H1 (cell line): ENCODE measurements around the gene ATP10D.

Source experiments
- EP300 ChIP-seq, 2 experiments: IDR thresholded peaks; 1 replicate in 1 of 2; 2 replicates in 1 of 2; pipeline ENCODE4 v1.6.1; 2011 to 2012; ENCODE audit warnings: low read depth in 2 of 2, low read length in 2 of 2, mild to moderate bottlenecking in 2 of 2, borderline replicate concordance in 1 of 2, inconsistent platforms in 1 of 2, moderate library complexity in 1 of 2
- SRF ChIP-seq: IDR thresholded peaks from 2 replicates; pipeline ENCODE4 v1.6.1; 2011; ENCODE audit warnings: mild to moderate bottlenecking, low read depth, low read length, moderate library complexity
- TF ChIP-seq, protein P1 (sequence below), 3 experiments: IDR thresholded peaks; 1 replicate in 2 of 3; 2 replicates in 1 of 3; pipeline versions ENCODE4 v1.5.1 to v1.6.1; 2011; ENCODE audit warnings: low read length in 3 of 3, mild to moderate bottlenecking in 3 of 3, inconsistent platforms in 2 of 3, low read depth in 1 of 3, moderate library complexity in 1 of 3; ENCODE audit not compliant: insufficient read depth in 1 of 3; ENCODE audit errors: control extremely low read depth in 1 of 3

- TF ChIP-seq SRF (no peak), EP300 (IDR thresholded peaks at IDR 0.05; ENCODE audit: borderline replicate concordance in 1 of 2, low read depth in 2 of 2, low read length in 2 of 2) (no peak)
- TF ChIP-seq, protein P1, sequence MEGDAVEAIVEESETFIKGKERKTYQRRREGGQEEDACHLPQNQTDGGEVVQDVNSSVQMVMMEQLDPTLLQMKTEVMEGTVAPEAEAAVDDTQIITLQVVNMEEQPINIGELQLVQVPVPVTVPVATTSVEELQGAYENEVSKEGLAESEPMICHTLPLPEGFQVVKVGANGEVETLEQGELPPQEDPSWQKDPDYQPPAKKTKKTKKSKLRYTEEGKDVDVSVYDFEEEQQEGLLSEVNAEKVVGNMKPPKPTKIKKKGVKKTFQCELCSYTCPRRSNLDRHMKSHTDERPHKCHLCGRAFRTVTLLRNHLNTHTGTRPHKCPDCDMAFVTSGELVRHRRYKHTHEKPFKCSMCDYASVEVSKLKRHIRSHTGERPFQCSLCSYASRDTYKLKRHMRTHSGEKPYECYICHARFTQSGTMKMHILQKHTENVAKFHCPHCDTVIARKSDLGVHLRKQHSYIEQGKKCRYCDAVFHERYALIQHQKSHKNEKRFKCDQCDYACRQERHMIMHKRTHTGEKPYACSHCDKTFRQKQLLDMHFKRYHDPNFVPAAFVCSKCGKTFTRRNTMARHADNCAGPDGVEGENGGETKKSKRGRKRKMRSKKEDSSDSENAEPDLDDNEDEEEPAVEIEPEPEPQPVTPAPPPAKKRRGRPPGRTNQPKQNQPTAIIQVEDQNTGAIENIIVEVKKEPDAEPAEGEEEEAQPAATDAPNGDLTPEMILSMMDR (IDR thresholded peaks at IDR 0.05; ENCODE audit: control extremely low read depth in 1 of 3, insufficient read depth in 1 of 3, low read depth in 1 of 3, low read length in 3 of 3): no peak
Observed at GRCh38 chr4:47482326-47482725, 2.7 kb upstream of the ATP10D start.
